K562 (cell line): ENCODE data around the gene SH3BGRL3. TPM values are rescaled to one million over a fixed set of nuclear protein-coding genes. Genes with fewer than 3 reads are reported as not detected.

ENCODE experiments used
- CEBPG ChIP-seq, 3 experiments: fragments of 200-800 bp in 1 of 3; sonication (Bioruptor generic) in 1 of 3; sonication (generic) in 1 of 3; formaldehyde crosslinking in 1 of 3; IDR thresholded peaks in 2 of 3; conservative IDR thresholded peaks in 1 of 3; 2 replicates each; pipeline versions ENCODE4 v1.6.1 to v1.8.0; 2016 to 2022; ENCODE audit warnings: missing compliant biosample characterization in 2 of 3, missing genetic modification characterization in 2 of 3, mild to moderate bottlenecking in 1 of 3, missing genetic modification reagents in 1 of 3
- CHD4 ChIP-seq: fragments of 200-600 bp; sonication (generic); IDR thresholded peaks from 3 replicates; pipeline ENCODE4 v1.6.1; 2012; ENCODE audit warnings: low read depth, mild to moderate bottlenecking, mixed read lengths, low read length, inconsistent platforms; ENCODE audit not compliant: insufficient read depth, insufficient replicate concordance, poor library complexity, severe bottlenecking
- FOXA3 ChIP-seq, 2 experiments: fragments of 450-650 bp in 1 of 2; sonication (generic) in 1 of 2; formaldehyde crosslinking; IDR thresholded peaks in 1 of 2; conservative IDR thresholded peaks in 1 of 2; 2 replicates each; pipeline versions ENCODE4 v1.4.0 to v1.8.0; 2020 to 2022; ENCODE audit warnings: mild to moderate bottlenecking in 2 of 2, missing genetic modification reagents in 1 of 2
- GATAD2A ChIP-seq: fragments of 450-650 bp; IDR thresholded peaks from 2 replicates; pipeline ENCODE4 v1.6.1; 2017
- KDM5B ChIP-seq: fragments of 200-600 bp; sonication (generic); IDR thresholded peaks from 2 replicates; pipeline ENCODE4 v1.6.1; 2012; ENCODE audit warnings: low read depth, mild to moderate bottlenecking, moderate library complexity, low read length, control low read depth, inconsistent platforms; ENCODE audit not compliant: insufficient replicate concordance
- KLF6 ChIP-seq: fragments of 250-450 bp; sonication (Bioruptor Pico); IDR thresholded peaks from 2 replicates; pipeline ENCODE4 v1.4.0; 2020; ENCODE audit warnings: mild to moderate bottlenecking, moderate library complexity, borderline replicate concordance
- LARP7 ChIP-seq: fragments of 450-650 bp; IDR thresholded peaks from 2 replicates; pipeline ENCODE4 v1.6.1; 2016
- MCM5 ChIP-seq: fragments of 450-650 bp; IDR thresholded peaks from 2 replicates; pipeline ENCODE4 v1.6.1; 2016; ENCODE audit warnings: low read depth
- MITF ChIP-seq: IDR thresholded peaks from 2 replicates; pipeline ENCODE4 v1.6.1; 2014; ENCODE audit warnings: antibody characterized with exemption
- NBN ChIP-seq: fragments of 450-650 bp; IDR thresholded peaks from 2 replicates; pipeline ENCODE4 v1.6.1; 2016; ENCODE audit warnings: low read depth, mild to moderate bottlenecking
- ZNF609 ChIP-seq: sonication (generic); formaldehyde crosslinking; IDR thresholded peaks from 2 replicates; pipeline ENCODE4 v1.8.1; 2023; ENCODE audit warnings: missing genetic modification reagents, mild to moderate bottlenecking, borderline replicate concordance
- ZNF639 ChIP-seq, 2 experiments: fragments of 200-800 bp in 1 of 2; sonication (Bioruptor generic) in 1 of 2; sonication (generic) in 1 of 2; formaldehyde crosslinking in 1 of 2; IDR thresholded peaks in 1 of 2; conservative IDR thresholded peaks in 1 of 2; 2 replicates each; pipeline versions ENCODE4 v1.5.0 to v1.6.1; 2016 to 2020; ENCODE audit warnings: missing compliant biosample characterization in 1 of 2, missing genetic modification characterization in 1 of 2, missing genetic modification reagents in 1 of 2
- polyA plus RNA-seq, 8 experiments: library from polyadenylated mRNA; depleted of rRNA in 4 of 8; stranded (reverse) in 5 of 8; unstranded in 3 of 8; fragments of >200 nt; fragmentation: Nextera tagmentation in 2 of 8; fragmentation: Illumina TruSeq in 1 of 8; extraction: Ambion mirVana in 2 of 8; extraction: Trizol in 1 of 8; gene quantifications; 2 replicates each; pipeline versions ENCODE4 v1.2.1 to v1.2.3, GENCODE V29; 2011 to 2014; ENCODE audit warnings: inconsistent platforms in 1 of 8, missing spikeins in 1 of 8
- total RNA-seq, 7 experiments: library from RNA; depleted of rRNA in 6 of 7; stranded (reverse); fragments of >200 nt in 6 of 7; fragmentation: Illumina TruSeq in 2 of 7; extraction: Trizol in 2 of 7; gene quantifications; 2 replicates each; pipeline versions ENCODE4 v1.2.1 to v1.2.3, GENCODE V29; 2011 to 2021; ENCODE audit warnings: low replicate concordance in 1 of 7
- TF ChIP-seq, protein P1 (sequence below): fragments of 200-800 bp; sonication (Bioruptor generic); IDR thresholded peaks from 2 replicates; pipeline ENCODE4 v1.6.1; 2017; ENCODE audit warnings: missing genetic modification characterization, missing compliant biosample characterization

Gene SH3BGRL3
- total and polyA plus RNA-seq, 9 of the 15 experiments (the other 6 are each of a cell fraction or from before 2014, with no cell fraction given): 30.3 to 140 (median 54.2) TPM

- peak in 1 of 2 experiments; percentile 37; a peak in 1 of 4 replicates for TF ChIP-seq ZNF639 (CRISPR knock-in tag; conservative IDR thresholded peaks at IDR 0.05 in 1 of 2, IDR thresholded peaks at IDR 0.05 in 1 of 2)
- TF ChIP-seq KDM5B: no peak
- TF ChIP-seq LARP7: 0 out of 2 replicates have a peak, but pooled peaks have one; percentile 45
- TF ChIP-seq CEBPG (CRISPR knock-in tag; IDR thresholded peaks at IDR 0.05): no peak
- TF ChIP-seq CEBPG (tag; conservative IDR thresholded peaks at IDR 0.05 in 1 of 2, IDR thresholded peaks at IDR 0.05 in 1 of 2): no peak
- no peak for TF ChIP-seq GATAD2A
- no peak for TF ChIP-seq FOXA3 (CRISPR knock-in tag; conservative IDR thresholded peaks at IDR 0.05 in 1 of 2, IDR thresholded peaks at IDR 0.05 in 1 of 2)
- TF ChIP-seq CHD4: no peak
- TF ChIP-seq ZNF609 (CRISPR knock-in tag): peak; percentile 4; the same call in 1 of the 2 replicates
- TF ChIP-seq, protein P1, sequence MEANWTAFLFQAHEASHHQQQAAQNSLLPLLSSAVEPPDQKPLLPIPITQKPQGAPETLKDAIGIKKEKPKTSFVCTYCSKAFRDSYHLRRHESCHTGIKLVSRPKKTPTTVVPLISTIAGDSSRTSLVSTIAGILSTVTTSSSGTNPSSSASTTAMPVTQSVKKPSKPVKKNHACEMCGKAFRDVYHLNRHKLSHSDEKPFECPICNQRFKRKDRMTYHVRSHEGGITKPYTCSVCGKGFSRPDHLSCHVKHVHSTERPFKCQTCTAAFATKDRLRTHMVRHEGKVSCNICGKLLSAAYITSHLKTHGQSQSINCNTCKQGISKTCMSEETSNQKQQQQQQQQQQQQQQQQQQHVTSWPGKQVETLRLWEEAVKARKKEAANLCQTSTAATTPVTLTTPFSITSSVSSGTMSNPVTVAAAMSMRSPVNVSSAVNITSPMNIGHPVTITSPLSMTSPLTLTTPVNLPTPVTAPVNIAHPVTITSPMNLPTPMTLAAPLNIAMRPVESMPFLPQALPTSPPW (CRISPR knock-in tag): peak; percentile 47; the same call in 1 of the 2 replicates
- TF ChIP-seq MCM5: no peak
- no peak for TF ChIP-seq KLF6 (CRISPR knock-in tag)
- no peak; the same call in 1 of the 2 replicates for TF ChIP-seq NBN
- 0 out of 2 replicates have a peak, but pooled peaks have one; percentile 2 for TF ChIP-seq MITF
Observed at GRCh38 chr1:26280333-26281042, 602 bp downstream of the SH3BGRL3 start (continued).
